HG02973 (cell line): ENCODE measurements around the gene COA8.
"Not testable (repeated sequence)": the region's sequence is repeated elsewhere in the genome, so short reads cannot be mapped to it uniquely, and the experiment has no call there.

ENCODE experiments used
- ATAC-seq: cut with Tn5 transposase; IDR thresholded peaks from one replicate; pipeline ENCODE4 v1.9.1; 2021; ENCODE audit warnings: moderate library complexity; ENCODE audit not compliant: unreplicated experiment

COA8 gene

GRCh38 chr14:103568952-103569351 lies 6.2 kb downstream of the COA8 start:
- no peak for ATAC-seq

GRCh38 chr14:103569408-103569807 lies 6.6 kb downstream of the COA8 start:
- no peak for ATAC-seq

- no peak for ATAC-seq
These were observed 11.3 kb downstream of the COA8 start for GRCh38 chr14:103574104-103574503.

GRCh38 chr14:103574707-103575285 lies 12.0 kb downstream of the COA8 start:
- ATAC-seq = no peak

GRCh38 chr14:103576371-103577024 lies 13.7 kb downstream of the COA8 start:
- ATAC-seq = no peak

GRCh38 chr14:103578401-103579075 lies 15.8 kb downstream of the COA8 start:
- ATAC-seq = no peak

GRCh38 chr14:103581206-103581605 lies 18.4 kb downstream of the COA8 start:
- ATAC-seq = no peak

GRCh38 chr14:103581954-103582703 lies 19.4 kb downstream of the COA8 start:
- no peak for ATAC-seq

GRCh38 chr14:103584326-103584915 lies 21.7 kb downstream of the COA8 start:
- no peak for ATAC-seq

GRCh38 chr14:103593577-103593976 lies 30.8 kb downstream of the COA8 start:
- peak; percentile 90 for ATAC-seq

- no peak for ATAC-seq
These were observed 31.5 kb downstream of the COA8 start for GRCh38 chr14:103594265-103594664.

GRCh38 chr14:103597623-103598377 lies 35.0 kb downstream of the COA8 start:
- ATAC-seq = no peak

GRCh38 chr14:103600503-103600902 lies 37.7 kb downstream of the COA8 start:
- ATAC-seq = no peak

GRCh38 chr14:103604620-103605019 lies 41.9 kb downstream of the COA8 start:
- ATAC-seq = no peak

- peak; percentile 65 for ATAC-seq
These were observed 44.4 kb downstream of the COA8 start for GRCh38 chr14:103606963-103607668.

GRCh38 chr14:103607822-103608221 lies 45.1 kb downstream of the COA8 start:
- no peak for ATAC-seq

GRCh38 chr14:103609081-103609480 lies 46.3 kb downstream of the COA8 start:
- not testable (repeated sequence) for ATAC-seq

GRCh38 chr14:103611215-103611614 lies 48.5 kb downstream of the COA8 start:
- no peak for ATAC-seq

GRCh38 chr14:103613517-103613916 lies 50.8 kb downstream of the COA8 start:
- no peak for ATAC-seq
